LNCaP clone FGC (cell line): ENCODE measurements around the gene SMARCE1.

Experiments used
- DNase-seq: peaks from one replicate; pipeline ENCODE4 v3.0.0-alpha.2; 2011; ENCODE audit warnings: low read depth
- H3K4me3 ChIP-seq: 2 replicates; pipeline ENCODE4 v1.5.1; 2011; ENCODE audit warnings: mild to moderate bottlenecking, low read depth, low read length, control low read depth
- TF ChIP-seq, protein P1 (sequence below): IDR thresholded peaks from 2 replicates; pipeline ENCODE4 v1.5.1; 2012; ENCODE audit warnings: mild to moderate bottlenecking; ENCODE audit not compliant: control insufficient read depth, insufficient read depth; ENCODE audit errors: extremely low read depth

SMARCE1 gene

DNA sequence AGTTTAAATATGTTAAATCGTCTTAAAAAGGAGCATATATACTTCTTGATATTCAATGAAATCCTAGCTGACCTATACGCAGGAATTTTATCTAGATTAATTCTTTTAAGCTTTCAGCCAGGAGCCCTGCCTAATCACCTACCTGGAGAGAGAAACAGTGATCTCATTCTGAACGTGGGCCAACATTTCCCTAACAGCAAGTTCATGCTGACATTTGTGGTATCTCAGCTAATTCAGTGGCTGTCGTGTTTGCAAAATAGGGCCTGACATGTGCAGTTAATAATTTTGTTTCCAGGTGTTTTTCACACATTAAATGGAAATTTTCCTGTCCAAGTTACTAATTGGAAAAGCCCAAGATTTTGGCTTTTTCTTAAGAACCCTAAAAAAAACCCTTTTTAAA, 38.6 kb upstream of the SMARCE1 start:
- peak; percentile 66 for DNase-seq
- TF ChIP-seq, protein P1, sequence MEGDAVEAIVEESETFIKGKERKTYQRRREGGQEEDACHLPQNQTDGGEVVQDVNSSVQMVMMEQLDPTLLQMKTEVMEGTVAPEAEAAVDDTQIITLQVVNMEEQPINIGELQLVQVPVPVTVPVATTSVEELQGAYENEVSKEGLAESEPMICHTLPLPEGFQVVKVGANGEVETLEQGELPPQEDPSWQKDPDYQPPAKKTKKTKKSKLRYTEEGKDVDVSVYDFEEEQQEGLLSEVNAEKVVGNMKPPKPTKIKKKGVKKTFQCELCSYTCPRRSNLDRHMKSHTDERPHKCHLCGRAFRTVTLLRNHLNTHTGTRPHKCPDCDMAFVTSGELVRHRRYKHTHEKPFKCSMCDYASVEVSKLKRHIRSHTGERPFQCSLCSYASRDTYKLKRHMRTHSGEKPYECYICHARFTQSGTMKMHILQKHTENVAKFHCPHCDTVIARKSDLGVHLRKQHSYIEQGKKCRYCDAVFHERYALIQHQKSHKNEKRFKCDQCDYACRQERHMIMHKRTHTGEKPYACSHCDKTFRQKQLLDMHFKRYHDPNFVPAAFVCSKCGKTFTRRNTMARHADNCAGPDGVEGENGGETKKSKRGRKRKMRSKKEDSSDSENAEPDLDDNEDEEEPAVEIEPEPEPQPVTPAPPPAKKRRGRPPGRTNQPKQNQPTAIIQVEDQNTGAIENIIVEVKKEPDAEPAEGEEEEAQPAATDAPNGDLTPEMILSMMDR = no peak
- no peak overlapping the region for H3K4me3 ChIP-seq

DNA sequence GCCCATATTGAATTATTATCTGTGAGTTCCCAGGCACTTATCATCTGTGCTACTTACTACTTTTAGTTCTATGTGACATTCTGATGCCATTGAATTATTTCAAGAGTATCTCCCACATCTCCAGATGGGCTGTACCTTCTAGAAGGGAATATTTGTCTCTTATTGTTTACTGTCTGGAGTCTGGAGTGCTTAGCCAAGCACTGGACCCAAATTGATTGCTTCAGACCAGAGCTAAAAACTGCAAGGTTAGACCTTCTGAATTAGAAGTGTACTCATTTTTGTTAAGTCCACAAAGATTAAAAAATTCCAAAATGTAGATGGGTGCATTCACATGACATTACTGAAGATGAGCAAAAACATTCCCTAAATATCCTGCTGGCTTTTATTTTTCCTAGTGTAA, 33.4 kb upstream of the SMARCE1 start:
- TF ChIP-seq, protein P1 = no peak
- H3K4me3 ChIP-seq = no peak overlapping the region
- DNase-seq = no peak

DNA sequence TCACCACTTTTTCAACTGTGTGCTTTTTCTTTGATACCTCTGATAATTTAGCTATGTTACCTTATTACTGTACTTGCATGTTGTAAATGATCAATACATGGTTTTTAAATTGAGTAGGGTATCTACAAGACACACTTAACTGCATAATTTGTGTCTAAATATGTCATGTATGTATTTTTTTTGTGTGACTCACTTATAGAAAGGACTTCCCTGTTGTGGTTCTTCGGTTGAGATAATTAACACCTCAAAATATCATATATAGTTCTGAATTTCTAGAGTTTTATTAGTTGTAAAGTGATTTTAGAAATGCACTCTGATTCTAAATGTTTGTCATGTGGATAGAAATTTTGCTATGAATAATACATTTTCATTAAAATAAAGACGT, 31.9 kb upstream of the SMARCE1 start:
- H3K4me3 ChIP-seq = no peak overlapping the region
- no peak for DNase-seq
- TF ChIP-seq, protein P1 = no peak

DNA sequence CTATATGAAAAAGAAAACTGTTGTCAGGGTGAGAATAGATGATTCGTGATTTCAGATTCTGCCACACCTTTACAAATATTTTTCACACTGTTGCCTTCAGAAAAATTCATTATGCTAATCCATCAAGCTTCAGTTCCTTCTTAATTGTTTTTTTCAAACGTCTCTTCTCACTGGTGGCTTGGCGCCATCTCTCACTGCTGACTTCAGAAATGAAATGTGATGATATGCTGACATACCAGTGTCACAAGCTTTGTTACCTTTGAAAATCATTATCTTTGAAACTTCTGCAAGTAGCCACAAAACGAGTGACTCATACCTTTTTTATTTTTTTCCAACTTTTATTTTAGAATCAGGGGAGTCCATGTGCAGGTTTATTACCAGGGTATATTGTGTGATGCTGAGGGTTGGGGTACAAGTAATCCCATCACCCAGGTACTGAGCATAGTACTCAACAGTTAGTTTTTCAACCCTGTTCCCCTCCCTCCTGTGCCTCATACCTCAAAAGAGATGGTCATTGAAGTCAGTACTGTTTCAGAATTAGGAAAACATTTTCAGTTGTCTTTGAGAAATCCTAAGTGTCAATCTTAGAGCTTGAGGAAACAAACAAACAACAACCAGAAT, 31.4 kb upstream of the SMARCE1 start:
- TF ChIP-seq, protein P1 = no peak
- no peak for DNase-seq
- H3K4me3 ChIP-seq = no peak overlapping the region

DNA sequence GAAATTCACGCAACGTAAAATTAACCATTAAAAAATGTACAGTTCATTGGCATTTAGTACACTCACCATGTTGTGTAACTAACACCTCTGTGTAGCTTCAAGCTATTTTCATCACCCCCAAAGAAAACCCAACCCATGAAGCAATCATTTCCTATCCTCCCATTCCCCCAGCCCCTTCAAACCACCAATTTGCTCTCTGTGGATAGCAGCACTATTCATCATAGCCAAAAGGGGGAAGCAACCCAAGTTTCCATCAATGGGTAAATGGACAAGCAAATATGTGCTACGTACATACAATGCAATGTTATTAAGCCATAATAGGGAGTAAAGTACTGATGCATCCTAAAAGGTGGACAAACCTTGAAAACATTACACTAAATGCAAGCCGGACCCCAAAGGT, 28.3 kb upstream of the SMARCE1 start:
- H3K4me3 ChIP-seq = no peak overlapping the region
- TF ChIP-seq, protein P1 = no peak
- DNase-seq = no peak

DNA sequence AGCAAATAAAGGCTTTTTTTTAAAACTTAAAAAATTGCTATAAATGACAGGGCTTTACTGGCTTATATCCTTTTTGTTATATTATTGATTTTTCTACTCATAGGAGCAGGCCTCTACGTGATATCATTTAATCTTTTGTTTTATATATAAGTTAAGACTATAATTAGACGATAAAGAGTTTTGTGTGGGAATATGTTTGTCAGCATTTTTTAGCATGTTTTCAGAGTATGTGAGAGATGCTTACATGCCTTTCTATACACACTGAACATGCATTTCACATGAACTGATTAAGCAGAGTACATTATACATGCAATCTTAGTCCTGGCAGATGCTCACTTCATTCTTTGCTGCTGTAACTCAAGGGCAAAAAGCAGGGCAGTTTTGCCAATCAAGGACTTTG, 25.0 kb upstream of the SMARCE1 start:
- TF ChIP-seq, protein P1 = no peak
- no peak for DNase-seq
- H3K4me3 ChIP-seq = no peak overlapping the region

DNA sequence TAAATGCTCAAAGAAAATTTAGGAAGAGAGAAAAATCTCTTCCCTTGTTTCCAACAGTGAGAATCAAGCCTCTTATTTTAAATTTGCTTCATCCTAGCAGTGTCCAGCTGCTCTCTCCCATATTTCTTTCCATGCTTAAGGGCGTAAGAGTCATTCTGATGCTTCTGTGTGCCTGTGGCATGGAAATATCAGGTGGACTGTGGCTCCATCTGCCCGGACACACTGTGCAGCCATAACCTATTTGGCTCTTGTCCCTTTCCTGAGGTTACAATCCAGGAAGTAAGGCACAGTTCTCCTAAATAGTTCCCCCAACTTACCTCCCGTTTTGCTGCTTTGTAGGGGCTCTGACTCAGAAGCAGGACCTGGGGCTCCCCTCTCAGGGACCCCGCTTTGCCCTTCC, 23.7 kb upstream of the SMARCE1 start:
- H3K4me3 ChIP-seq = no peak overlapping the region
- no peak for DNase-seq
- TF ChIP-seq, protein P1 = no peak
